HG02970 (cell line): ENCODE measurements around the gene PKP2.
"Not testable (repeated sequence)": the region's sequence is repeated elsewhere in the genome, so short reads cannot be mapped to it uniquely, and the experiment has no call there.

Source experiments
- ATAC-seq: cut with Tn5 transposase; IDR thresholded peaks from one replicate; pipeline ENCODE4 v1.9.1; 2021; ENCODE audit warnings: mild to moderate bottlenecking, moderate library complexity, moderate number of reproducible peaks; ENCODE audit not compliant: unreplicated experiment, low FRiP score

The PKP2 gene

DNA sequence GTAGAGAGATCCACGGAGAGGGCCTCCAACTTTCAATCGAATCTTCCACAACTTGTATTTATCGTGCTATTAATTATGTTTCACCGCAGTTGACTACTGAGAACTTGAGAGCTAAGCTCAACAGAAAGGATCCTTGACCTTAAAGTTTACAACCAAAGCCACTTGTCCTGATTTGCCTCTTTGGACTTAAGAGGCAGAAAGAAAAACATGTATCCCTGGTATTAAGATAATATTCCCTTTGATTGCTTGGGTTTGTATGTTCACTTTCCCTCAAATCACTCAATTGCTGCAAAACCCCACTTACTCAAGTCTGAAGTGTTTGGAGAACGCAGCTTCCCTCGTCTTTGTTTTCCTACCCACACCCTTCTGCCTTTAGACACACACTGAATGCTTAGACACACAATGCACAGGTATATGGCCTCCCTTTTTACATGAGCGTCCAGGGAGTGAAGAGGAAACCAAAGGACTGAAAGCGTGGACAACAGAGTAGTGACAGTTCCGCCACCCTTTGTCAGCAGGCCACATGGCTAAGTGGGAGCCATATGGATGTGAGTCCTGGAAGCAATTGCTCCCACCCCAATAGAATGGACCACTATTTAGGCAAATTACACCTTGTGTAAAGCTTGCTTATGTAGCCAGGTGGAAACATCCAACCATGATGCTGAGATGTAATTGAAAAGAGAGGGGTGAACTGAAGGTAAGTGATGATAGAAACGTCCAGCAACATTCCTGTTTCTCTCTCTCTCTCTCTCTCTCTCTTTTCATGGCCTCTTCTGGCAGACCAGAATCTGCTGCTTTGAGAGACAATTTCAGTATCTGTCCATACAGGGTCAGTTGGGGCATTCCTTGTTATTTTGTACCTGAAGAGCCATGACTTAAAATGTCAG, 1.4 kb upstream of the PKP2 start:
- ATAC-seq = no peak

GRCh38 chr12:32897281-32897610, 669 bp upstream of the PKP2 start:
- ATAC-seq = no peak

GRCh38 chr12:32895688-32896431, 717 bp downstream of the PKP2 start:
- ATAC-seq = no peak

GRCh38 chr12:32894566-32894965, 2.0 kb downstream of the PKP2 start:
- no peak for ATAC-seq

GRCh38 chr12:32893458-32893857, 3.1 kb downstream of the PKP2 start:
- no peak for ATAC-seq

DNA sequence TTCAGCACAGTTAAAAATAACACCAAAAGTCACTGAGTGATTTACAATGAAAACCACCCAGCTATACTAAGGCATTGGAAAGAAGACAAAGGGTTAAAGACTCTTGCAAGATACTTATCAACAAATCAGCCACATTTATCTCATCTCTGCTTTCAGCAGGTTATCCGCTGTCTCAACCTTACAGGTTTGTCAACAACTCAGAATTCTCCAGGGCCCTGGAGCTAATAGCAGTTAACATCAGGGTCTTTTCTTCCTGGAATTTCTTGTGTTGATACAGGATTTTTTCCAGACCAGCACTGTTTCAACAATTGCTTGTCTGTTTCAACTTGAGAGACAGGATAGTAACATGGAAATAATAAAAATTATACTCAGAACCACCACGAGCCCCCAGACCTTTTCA, 3.5 kb downstream of the PKP2 start:
- no peak for ATAC-seq

GRCh38 chr12:32892369-32892768, 4.2 kb downstream of the PKP2 start:
- not testable (repeated sequence) for ATAC-seq

- ATAC-seq = no peak
Observed at GRCh38 chr12:32891956-32892355, 4.6 kb downstream of the PKP2 start.

GRCh38 chr12:32891526-32891925, 5.1 kb downstream of the PKP2 start:
- no peak for ATAC-seq

DNA sequence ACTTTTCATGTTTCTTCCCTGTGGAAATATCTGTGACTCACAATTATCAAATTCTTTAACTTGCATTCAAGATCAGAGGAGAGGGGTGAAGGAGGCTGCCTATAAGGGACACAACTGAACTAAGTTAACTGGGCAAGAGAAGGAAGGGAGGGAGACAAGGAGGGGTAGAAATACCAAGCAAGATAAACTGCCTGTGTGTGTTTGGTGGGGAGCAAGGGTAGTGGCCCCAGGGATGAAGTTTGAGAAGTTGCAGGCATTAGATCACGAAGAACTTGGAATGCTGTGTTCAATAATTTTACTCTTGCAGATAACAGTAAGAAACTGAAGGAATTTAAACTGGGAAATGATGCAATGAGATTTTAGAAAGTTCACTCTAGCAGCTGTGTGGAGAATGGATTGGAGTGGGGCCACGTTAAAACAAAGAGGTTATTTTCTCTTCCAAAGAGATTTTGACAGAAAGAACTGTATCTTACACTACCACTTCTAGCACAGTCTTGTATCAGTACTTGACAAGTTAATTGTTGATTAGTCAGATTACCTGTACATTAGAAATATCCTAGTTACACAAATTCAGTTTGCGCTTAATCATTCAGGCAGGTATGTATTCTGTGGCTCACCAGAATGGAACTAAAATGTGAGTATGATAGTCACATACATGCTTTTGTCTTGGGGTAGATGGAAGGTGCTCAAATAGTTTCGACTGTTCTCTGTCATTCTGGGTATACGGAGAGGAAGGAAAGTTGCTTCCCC, 7.4 kb downstream of the PKP2 start:
- no peak for ATAC-seq

DNA sequence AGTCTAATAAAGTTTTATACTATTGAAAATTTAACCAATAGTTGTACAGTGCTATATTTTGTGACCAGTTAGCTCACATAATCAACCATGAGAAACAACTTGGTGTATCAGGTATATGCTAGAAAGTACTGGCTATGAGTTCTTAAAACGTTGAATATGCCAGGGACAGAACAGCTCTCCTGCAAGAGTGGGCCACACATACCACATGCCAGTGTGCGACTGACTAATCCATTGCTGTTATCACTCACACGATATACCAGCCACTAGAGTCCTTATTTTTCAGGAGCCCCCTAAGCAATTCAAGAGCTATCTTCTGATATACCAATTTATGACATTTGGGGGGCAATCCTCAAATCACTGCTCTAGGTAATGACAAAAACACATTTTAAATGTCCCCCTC, 9.5 kb downstream of the PKP2 start:
- ATAC-seq = no peak

DNA sequence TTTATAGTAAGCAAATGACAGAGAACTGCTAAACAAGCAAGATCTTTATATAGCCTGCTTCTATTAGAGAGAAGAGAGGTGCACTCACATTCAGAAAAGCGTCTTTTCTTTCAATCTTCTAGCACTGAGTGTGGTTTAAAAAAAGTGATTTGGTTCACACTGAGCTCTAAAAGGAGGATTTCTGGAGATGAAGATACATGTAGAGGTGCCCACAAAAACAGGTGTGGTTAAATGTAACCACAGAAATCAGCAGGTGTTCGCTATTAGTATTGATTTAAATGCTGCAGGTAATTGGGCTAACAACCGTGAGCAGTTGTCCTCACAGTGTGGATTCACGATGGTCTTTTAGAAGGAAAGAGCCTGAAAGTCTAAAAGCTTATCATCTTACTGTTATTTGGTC, 10.7 kb downstream of the PKP2 start:
- no peak for ATAC-seq

DNA sequence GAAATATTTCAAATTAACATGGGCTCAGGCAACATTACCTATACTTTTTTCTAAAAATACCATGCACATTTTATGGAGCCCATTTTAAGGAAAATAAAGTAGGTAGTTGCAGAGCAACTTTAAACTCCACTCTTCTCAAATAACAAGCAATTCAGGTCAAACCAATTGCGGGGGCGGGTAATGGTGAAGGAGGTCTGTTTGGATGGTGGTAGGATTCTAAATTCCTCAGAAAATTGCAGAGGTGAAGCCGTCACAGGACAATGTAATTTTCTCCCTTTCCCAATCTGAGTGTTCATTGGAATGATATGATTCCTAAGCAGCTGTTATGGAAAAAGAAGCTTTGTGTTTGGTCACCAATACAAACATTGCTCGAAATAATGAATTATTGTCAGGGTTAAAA, 11.6 kb downstream of the PKP2 start:
- no peak for ATAC-seq

- ATAC-seq = no peak
Observed at GRCh38 chr12:32881702-32882101, 14.9 kb downstream of the PKP2 start.

- ATAC-seq = no peak
Observed at GRCh38 chr12:32881107-32881506, 15.5 kb downstream of the PKP2 start.

DNA sequence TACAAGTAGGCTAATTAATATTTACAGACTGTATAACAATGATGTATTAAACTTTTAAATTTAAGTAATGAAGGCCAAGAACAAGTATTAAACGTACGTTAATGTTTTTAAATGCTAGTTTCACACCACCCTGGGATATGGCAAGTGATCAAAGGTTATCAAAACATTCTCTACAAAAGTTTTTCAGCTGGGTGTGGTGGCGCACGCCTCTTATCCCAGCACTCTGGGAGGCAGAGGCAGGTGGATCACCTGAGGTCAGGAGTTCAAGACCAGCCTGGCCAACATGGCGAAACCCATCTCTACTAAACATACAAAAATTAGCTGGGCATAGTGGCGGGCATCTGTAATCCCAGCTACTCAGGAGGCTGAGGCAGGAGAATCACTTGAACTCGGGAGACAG, 17.5 kb downstream of the PKP2 start:
- not testable (repeated sequence) for ATAC-seq

- no peak for ATAC-seq
Observed at GRCh38 chr12:32877601-32878459, 18.7 kb downstream of the PKP2 start.

GRCh38 chr12:32876004-32876403, 20.6 kb downstream of the PKP2 start:
- no peak for ATAC-seq

DNA sequence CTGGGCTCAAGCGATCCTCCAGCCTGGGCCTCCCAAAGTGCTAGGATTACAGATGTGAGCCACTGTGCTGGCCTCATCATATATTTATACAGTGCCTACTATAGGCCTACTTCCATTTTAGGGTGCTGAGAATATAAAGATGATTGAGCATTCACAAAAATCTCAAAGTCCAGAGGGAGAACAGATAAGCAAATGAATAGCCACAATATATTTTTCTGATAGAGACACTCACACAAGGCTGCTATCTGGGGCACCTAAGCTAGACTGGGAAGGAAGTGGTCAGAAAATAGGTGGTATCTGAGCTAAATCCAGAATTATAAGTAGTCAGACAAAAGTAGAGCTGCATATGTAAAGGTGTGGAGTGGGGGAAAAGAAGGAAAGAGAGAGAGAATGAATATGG, 21.6 kb downstream of the PKP2 start:
- no peak for ATAC-seq

GRCh38 chr12:32874078-32874477, 22.5 kb downstream of the PKP2 start:
- no peak for ATAC-seq
